Smooth muscle cell (in vitro differentiated cells): ENCODE measurements around the gene UQCC5. TPM values are rescaled to one million over a fixed set of nuclear protein-coding genes. Genes with fewer than 3 reads are reported as not detected.
"Not testable (repeated sequence)": the region's sequence is repeated elsewhere in the genome, so short reads cannot be mapped to it uniquely, and the experiment has no call there.

Source experiments
- DNase-seq: peaks from one replicate; lab custom pipeline; 2025; ENCODE audit not compliant: unreplicated experiment; lab: John Stamatoyannopoulos, UW
- H2AFZ ChIP-seq: fragments of 200-600 bp; sonication (generic); 2 replicates; pipeline ENCODE4 v1.6.0; 2016; ENCODE audit warnings: antibody characterized with exemption, low read depth, mild to moderate bottlenecking
- H3F3A ChIP-seq: fragments of 200-600 bp; sonication (generic); 2 replicates; pipeline ENCODE4 v1.6.0; 2017; ENCODE audit warnings: antibody characterized with exemption, low read depth
- H3K27ac ChIP-seq: fragments of 200-600 bp; sonication (generic); 2 replicates; pipeline ENCODE4 v1.5.1; 2016; ENCODE audit warnings: low read depth, mild to moderate bottlenecking
- H3K27me3 ChIP-seq: fragments of 200-600 bp; sonication (generic); 2 replicates; pipeline ENCODE4 v1.6.1; 2016; ENCODE audit warnings: low read depth, mild to moderate bottlenecking
- H3K36me3 ChIP-seq: fragments of 200-600 bp; sonication (generic); 2 replicates; pipeline ENCODE4 v1.5.1; 2016; ENCODE audit warnings: low read depth
- H3K4me1 ChIP-seq: fragments of 200-600 bp; sonication (generic); 2 replicates; pipeline ENCODE4 v1.5.1; 2016; ENCODE audit warnings: low read depth
- H3K4me2 ChIP-seq: fragments of 200-600 bp; sonication (generic); 2 replicates; pipeline ENCODE4 v1.6.0; 2016; ENCODE audit warnings: mild to moderate bottlenecking
- H3K4me3 ChIP-seq: fragments of 200-600 bp; sonication (generic); 2 replicates; pipeline ENCODE4 v1.5.1; 2016; ENCODE audit warnings: mild to moderate bottlenecking
- H3K79me2 ChIP-seq: fragments of 200-600 bp; sonication (generic); 2 replicates; pipeline ENCODE4 v1.6.0; 2016; ENCODE audit warnings: low read depth, mild to moderate bottlenecking
- H3K9ac ChIP-seq: fragments of 200-600 bp; sonication (generic); 2 replicates; pipeline ENCODE4 v1.6.0; 2016; ENCODE audit warnings: low read depth
- H3K9me3 ChIP-seq: fragments of 200-600 bp; sonication (generic); replicated peaks from 2 replicates; pipeline ENCODE4 v1.5.1; 2016; ENCODE audit warnings: low read depth
- H4K20me1 ChIP-seq: fragments of 200-600 bp; sonication (generic); 2 replicates; pipeline ENCODE4 v1.6.0; 2016; ENCODE audit warnings: low read depth
- CTCF ChIP-seq: fragments of 200-600 bp; sonication (generic); IDR thresholded peaks from 2 replicates; pipeline ENCODE4 v1.5.1; 2017; ENCODE audit warnings: borderline replicate concordance, mild to moderate bottlenecking, antibody characterized with exemption; ENCODE audit not compliant: insufficient read depth, poor library complexity, severe bottlenecking
- WGBS: methylation state at CpG from one replicate; pipeline ENCODE4 v1.1.7; 2016; ENCODE audit warnings: low lambda C conversion rate; 5-methylcytosine and 5-hydroxymethylcytosine counted together
- polyA plus RNA-seq: library from polyadenylated mRNA; unstranded; fragments of >200 nt; fragmentation: Nextera tagmentation; extraction: Ambion mirVana; gene quantifications from 2 replicates; pipeline ENCODE4 v1.2.1, GENCODE V29; 2016
- total RNA-seq: library from RNA; depleted of rRNA; stranded (reverse); fragments of >200 nt; gene quantifications from 2 replicates; pipeline ENCODE4 v1.2.3, GENCODE V29; 2014

The UQCC5 gene
- total and polyA plus RNA-seq, 2 experiments from 2014 or later: 0.76 to 33.0 TPM

- H3K79me2 ChIP-seq: no peaks in the 10 kb centered on the region
- H2AFZ ChIP-seq: no peak overlapping the region
- no peaks in the 10 kb centered on the region for H3K36me3 ChIP-seq
- no peak for DNase-seq
- TF ChIP-seq CTCF: no peak
- H3K9me3 ChIP-seq: no peaks in the 10 kb centered on the region
- 97% methylated on average over 18 of the region's 18 CpGs for WGBS
- no peak overlapping the region for H3K9ac ChIP-seq
- H3K27me3 ChIP-seq: no peaks in the 10 kb centered on the region
- H3F3A ChIP-seq: no peaks in the 10 kb centered on the region
- no peak overlapping the region for H3K4me2 ChIP-seq
- H3K4me3 ChIP-seq: no peak overlapping the region
- H3K27ac ChIP-seq: no peak overlapping the region
- peaks cover 42% of the 10 kb centered on the region for H4K20me1 ChIP-seq
- no peaks in the 10 kb centered on the region for H3K4me1 ChIP-seq
Observed at GRCh38 chr3:52524258-52524751, 12.1 kb upstream of the UQCC5 start.

- no peak overlapping the region for H3K4me2 ChIP-seq
- peaks cover 2% of the 10 kb centered on the region for H3K79me2 ChIP-seq
- no peak overlapping the region for H3K4me3 ChIP-seq
- no peak overlapping the region for H2AFZ ChIP-seq
- WGBS: 95% methylated on average over 29 of the region's 34 CpGs
- H3K9me3 ChIP-seq: no peaks in the 10 kb centered on the region
- no peak overlapping the region for H3K27ac ChIP-seq
- DNase-seq: no peak
- H4K20me1 ChIP-seq: peaks cover 49% of the 10 kb centered on the region
- H3K4me1 ChIP-seq: no peaks in the 10 kb centered on the region
- H3K27me3 ChIP-seq: no peaks in the 10 kb centered on the region
- H3K36me3 ChIP-seq: no peaks in the 10 kb centered on the region
- no peak overlapping the region for H3K9ac ChIP-seq
- no peaks in the 10 kb centered on the region for H3F3A ChIP-seq
- TF ChIP-seq CTCF: no peak
Observed at GRCh38 chr3:52524752-52525679, 11.4 kb upstream of the UQCC5 start.

- Histone ChIP-seq H3K4me2 (no peak overlapping the region), H2AFZ (no peak overlapping the region), H3K79me2 (peaks cover 8% of the 10 kb centered on the region), H3K4me1 (peaks cover 2% of the 10 kb centered on the region), H3K36me3 (no peaks in the 10 kb centered on the region), H3K9ac (no peak overlapping the region), H3K27me3 (no peaks in the 10 kb centered on the region), H3F3A (no peaks in the 10 kb centered on the region), H3K4me3 (no peak overlapping the region), H3K27ac (no peak overlapping the region), H3K9me3 (no peaks in the 10 kb centered on the region), H4K20me1 (peaks cover 58% of the 10 kb centered on the region)
- TF ChIP-seq CTCF: no peak
- no peak for DNase-seq
- WGBS: 97% methylated on average over 9 of the region's 9 CpGs
Observed at GRCh38 chr3:52525680-52526561, 10.5 kb upstream of the UQCC5 start.

- DNase-seq, H3K9me3 ChIP-seq, H3K27me3 ChIP-seq, H3K27ac ChIP-seq, H3K36me3 ChIP-seq, H3K4me1 ChIP-seq, H3K4me2 ChIP-seq, H3K9ac ChIP-seq, H3K4me3 ChIP-seq, H2AFZ ChIP-seq, H3F3A ChIP-seq: not testable (repeated sequence)
- WGBS: 98% methylated on average over 5 of the region's 5 CpGs
- H4K20me1 ChIP-seq: peaks cover 65% of the 10 kb centered on the region
- peaks cover 15% of the 10 kb centered on the region for H3K79me2 ChIP-seq
Observed at GRCh38 chr3:52526671-52527038, 9.8 kb upstream of the UQCC5 start.
